GM03348 (cell line): Measurements from ENCODE around the gene ZNF816.
A peak's percentile ranks its signal among the peaks of the same experiment; 100 is the strongest.
"Not testable (repeated sequence)": the region's sequence is repeated elsewhere in the genome, so short reads cannot be mapped to it uniquely, and the experiment has no call there.

Experiments used
- DNase-seq: peaks from one replicate; pipeline ENCODE4 v3.0.0; 2012; ENCODE audit warnings: low spot score

ZNF816 gene

DNA sequence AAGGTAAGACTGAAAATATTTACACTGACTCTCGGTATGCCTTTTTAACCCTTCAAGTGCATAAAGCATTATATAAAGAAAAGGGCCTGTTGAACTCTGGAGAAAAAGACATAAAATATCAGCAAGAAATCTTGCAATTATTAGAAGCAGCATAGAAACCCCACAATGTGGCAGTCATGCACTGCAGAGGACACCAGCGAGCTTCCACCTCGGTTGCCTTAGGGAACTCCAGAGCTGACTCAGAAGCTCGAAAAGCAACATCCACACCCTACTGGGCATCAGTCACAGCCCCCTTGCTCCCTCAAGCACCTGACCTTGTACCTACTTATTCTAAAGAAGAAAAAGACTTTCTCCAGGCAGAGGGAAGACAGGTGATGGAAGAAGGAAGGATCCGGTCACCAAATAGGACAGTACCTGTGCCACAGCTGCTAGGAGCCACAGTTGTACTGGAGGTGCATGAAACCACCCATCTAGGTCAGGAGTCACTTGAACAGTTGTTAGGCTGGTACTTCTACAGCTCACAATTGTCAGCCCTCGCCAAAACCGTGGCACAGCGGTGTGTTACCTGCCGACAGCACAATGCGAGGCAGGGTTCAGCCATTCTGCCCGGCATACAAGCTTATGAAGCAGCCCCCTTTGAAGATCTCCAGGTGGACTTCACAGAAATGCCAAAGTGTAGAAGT lies 2.9 kb downstream of the ZNF816 start:
- no peak for DNase-seq

DNA sequence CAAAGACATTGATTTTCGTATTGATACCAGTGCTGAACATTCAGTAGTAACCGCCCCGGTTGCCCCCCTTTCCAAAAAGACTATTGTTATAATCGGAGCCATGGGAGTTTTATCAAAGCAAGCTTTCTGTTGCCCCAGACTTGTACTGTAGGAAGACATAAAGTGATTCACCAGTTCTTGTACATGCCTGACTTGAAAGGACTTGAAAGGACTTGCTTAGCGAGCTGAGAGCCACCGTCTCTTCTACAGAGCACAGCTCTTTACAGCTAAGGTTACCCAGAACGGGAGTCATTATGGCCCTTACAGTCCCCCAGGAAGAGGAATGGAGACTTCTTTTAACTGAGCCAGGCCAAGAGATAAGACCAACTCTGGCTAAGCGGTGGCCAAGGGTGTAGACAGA lies 5.1 kb downstream of the ZNF816 start:
- DNase-seq: no peak

DNA sequence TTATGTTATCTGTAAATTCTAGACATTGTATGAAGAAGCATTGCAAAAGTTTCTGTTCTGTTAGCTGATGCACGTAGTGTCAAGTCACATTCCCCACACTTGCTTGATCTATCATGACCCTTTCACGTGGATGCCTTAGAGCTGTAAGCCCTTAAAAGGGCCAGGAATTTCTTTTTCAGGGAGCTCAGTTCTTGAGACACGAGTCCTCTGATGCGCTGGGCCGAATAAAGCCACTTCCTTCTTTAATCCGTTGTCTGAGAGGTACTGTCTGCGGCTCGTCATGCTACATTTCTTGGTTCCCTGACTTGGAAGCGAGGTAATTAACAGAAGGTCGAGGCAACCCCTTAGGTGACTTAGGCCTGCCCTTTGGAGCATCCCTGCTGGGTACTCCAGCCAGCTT lies 5.8 kb downstream of the ZNF816 start:
- no peak for DNase-seq

DNA sequence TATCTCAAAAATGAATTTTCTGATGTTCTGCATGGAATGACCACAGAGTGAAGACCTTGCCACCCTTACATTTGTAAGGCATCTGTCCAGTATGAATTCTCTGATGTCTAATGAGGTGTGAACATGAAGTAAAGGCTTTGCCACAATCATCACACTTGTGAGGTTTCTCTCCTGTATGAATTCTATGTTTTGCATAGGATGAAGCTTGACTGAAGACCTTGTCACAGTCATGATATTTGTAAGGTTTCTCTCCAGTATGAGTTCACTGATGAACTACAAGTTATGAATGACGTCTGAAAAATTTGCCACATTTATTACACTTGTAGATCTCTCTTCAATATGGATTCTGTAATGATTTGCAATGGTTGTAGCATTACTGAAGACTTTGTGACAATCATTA lies 13.3 kb downstream of the ZNF816 start:
- no peak for DNase-seq

DNA sequence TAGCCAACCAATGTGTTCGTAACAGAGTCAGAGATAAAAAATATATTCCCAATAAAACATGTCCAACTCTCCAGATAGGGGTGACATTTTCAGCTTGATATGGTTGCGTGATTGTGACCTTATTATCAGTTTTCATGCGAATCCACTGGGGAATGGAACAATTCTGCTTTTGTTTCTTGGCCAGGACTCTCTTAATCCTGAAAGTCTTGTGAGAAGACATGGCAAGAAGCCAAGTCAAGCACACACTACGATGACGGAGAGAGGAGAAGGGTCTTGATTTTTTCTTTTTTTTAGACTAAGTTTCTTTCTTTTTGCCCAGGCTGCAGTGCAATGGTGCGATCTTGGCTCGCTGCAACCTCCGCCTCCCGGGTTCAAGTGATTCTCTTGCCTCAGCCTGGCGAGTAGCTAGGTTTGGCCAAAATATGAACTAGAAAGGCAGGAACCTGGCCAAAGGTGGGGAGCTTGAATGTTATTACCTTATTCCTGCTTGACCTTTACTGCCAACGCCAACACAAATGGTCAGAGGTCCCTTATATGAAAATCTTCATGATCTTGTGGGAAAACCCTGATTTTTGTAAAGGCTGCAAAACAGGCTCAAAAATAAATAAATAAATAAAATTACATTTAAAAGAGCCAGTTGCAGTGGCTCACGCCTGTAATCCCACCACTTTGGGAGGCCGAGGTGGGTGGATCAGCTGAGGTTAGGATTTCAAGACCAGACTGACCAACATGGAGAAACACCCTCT lies 14.5 kb downstream of the ZNF816 start:
- no peak for DNase-seq

DNA sequence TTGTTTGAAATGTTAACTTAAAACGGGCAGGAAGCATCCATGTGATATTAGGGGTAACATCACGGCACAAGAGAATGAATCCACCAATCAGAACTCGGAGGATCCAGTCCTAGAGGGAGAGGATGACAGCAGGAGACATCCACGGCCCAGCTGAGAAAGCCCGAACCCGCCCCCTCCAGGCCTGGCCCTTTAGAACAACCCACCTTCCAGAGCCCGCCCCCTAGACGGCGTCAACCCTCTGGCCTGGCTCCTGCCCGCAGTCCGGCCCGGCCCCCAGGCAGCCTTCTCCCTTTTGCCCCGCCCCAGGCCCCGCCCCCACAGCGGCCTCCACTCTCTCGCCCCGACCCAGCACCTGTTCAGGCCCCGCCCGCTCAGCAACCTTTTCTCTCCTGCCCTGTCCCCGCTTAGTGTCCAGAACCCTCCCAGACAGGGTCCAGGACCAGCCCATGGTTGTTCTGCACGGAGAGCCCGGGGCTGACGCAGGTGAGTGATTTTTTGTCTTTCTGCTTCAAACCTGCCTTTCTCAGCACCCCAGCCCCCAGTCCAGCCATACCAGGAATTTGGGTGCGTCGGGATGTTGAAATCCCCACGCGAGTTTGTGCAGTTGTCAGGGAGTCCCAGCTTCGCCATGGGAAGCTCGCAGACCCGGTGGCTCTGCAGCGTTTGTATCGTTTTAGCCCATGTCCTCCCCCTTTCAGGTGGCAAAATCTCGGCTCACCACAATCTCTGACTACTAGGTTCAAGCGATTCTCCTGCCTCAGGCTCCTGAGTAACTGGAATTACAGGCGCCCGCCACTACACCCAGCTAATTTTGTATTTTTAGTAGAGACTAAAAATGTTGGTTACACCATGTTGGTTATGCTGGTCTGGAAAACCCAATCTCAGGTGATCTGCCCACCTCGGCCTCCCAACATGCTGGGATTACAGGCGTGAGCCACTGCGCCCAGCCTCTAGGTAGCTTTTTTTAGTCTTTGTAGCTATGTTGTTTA lies 16.1 kb downstream of the ZNF816 start:
- DNase-seq: peak; percentile 13

DNA sequence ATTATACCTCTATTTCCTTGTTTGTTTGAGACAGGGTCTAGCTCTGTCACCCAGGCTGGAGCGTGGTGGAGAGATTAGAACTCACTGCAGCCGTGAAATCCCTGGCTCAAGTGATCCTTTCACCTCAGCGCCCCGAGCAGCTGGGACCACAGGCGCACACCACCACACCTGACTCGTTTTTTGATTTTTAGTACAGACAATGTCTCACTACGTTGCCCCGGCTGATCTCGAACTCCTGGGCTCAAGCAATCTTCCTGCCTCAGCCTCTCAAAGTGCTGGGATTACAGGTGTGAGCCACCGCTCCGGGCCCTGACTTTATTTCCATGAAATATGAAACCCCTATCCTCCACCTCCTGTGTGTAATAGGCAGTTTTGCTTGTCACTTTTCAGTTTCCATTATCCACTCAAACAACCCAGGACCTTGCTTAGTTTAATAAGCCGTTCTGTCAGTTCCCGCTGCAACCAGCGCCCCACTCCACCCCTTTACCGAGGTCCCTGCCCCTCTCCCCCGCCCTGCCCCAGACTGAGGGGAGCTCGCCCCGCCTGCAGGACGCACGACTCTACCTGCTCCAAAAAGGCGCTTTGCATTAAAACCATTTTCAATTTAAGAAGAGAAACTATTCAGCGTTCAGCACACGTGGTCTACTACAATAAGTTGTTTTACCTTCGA lies 16.9 kb downstream of the ZNF816 start:
- no peak for DNase-seq

DNA sequence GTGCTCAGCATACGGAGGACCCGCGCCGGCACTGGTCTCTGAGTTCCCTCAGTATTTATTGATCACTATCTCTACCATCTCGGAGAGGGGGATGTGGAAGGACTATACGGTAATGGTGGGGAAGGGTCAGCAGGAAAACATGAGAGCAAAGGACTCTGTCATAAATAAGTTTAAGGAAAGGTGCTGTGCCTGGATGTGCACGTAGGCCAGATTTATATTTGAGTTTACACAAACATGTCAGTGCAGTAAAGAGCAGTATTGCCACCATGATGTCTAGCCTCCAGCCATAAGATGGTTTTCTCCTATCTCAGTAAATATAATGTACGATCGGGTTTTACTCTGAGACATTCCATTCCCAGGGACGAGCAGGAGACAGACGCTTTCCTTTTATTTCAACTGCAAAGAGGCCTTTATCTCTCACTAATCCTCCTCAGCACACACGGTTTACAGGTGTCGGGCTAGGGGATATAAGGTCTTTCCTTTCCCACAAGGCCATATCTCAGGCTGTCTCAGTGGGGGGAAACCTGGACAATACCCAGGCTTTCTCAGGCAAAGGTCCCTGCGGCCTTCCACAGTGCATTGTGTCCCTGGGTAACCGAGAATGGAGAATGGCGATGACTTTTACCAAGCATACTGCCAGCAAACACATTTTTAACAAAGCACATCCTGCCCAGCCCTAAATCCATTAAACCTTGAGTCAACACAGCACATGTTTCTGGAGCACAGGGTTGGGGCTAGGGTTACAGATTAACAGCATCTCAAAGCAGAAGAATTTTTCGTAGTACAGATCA lies 17.8 kb downstream of the ZNF816 start:
- not testable (repeated sequence) for DNase-seq

DNA sequence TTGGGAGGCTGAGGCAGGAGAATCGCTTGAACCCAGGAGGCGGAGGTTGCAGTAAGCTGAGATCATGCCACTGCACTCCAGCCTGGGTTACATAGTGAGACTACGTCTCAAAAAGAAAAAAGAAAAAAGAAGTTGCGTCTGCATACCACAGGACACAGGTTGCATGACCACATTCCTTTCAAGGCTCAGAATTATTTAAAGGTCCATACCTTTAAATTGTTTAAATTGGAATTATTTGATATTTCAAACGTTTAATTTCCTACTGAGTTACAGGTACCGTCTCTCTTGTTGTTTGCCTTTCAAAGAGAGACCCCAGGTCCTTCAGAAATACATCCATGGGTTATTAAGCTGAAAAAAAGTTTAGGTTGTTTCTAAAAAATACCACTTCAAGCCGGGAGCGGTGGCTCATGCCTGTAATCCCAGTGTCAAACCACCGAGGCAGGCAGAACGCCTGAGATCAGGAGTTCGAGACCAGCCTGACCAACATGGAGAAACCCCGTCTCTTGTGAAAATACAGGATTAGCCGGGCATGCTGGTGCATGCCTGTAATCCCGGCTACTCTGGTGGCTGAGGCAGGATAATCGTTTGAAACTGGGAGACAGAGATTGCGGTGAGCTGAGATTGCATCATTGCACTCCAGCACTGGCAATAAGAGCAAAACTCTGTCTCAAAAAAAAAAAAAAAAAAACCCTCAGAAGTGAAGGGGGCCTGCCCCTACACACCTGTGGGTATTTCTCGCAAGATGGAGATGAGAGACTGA lies 18.6 kb downstream of the ZNF816 start:
- no peak for DNase-seq

DNA sequence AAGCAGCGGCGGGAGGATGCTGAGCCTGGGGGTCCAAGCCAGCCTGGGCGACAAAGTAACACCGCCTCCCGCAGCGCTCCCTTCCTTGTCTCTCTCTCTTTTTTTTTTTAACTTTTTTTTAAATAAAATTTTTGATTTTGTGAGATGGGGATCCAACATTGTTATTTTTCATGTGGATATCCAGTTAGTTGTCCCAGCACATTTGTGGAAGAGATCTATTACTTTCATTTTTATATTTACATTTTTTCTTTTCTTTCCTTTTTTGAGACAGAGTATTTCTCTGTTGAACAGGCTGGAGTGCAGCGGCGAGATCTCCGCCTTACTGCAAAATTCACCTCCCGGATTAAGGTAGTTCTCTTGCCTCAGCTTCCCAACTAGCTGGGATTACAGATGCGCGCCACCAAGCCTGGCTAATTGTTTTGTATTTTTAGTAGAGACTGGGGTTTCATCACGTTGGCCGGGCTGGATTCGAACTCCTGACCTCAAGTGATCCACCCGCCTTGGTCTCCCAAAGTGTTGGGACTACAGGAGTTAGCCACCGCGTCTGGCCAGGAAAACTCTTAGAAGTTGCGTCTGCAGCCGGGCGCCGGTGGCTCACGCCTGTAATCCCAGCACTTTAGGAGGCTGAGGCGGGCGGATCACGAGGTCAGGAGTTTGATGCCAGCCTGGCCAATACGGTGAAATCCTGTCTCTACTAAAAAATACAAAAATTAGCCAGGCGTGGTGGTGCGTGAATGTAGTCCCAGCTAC lies 19.4 kb downstream of the ZNF816 start:
- no peak for DNase-seq

DNA sequence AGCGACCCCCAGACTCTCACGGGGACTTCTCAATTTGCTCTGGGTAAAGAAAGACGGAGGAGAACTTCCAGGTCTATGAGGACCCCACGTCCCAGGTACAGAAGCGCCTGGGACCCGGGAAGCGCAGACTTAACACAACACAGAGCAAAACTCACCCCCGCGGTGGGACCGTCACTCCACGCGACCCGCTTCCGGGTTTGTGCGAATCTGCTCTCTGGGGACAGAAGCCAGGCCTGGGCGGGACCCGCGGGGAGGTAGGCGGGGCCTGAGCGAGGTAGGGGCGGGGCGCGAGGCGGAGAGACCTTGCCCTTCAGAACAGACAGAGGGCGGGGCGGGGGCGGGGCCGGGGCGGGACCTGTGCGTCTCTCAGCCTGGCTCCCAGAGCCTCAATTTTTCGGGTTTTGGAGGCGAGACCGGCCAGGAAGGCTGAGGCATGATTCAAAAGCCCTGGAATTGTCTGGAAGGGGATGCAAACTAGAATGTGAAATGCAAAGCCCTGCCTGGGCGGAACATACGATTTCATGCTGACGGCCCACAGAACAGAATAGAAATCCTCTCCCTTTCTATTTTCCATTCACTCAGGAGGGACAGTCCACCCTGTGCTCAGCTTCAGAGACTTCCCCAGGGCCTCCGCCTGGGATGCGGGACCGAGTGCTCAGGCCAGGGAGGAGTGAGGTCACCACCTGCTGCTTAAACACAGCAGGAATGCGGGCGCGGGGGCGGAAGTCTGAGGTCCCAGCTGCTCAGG lies 20.1 kb downstream of the ZNF816 start:
- peak; percentile 87 for DNase-seq

DNA sequence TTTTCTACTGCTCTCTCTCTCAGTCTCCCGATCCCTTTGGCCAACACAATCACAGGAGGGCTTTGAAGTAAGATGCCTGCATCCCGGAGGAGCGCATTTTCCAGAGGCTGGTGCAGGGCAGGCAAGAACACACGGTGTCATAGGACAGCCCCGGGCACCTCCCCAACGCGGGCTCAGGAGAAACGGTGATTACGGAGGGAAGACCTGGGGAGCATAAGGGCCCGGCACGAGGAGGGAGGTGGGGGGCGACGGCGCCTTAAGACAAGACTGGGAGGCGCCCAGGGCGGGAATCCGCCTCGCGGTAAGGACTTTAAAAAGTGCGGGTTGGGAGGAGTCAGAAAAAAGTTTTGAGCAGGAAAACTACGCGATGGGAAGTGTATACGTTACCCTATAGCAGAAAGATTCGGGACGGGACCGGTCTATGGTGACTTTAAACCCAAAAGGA lies 20.7 kb downstream of the ZNF816 start:
- peak; percentile 23 for DNase-seq

DNA sequence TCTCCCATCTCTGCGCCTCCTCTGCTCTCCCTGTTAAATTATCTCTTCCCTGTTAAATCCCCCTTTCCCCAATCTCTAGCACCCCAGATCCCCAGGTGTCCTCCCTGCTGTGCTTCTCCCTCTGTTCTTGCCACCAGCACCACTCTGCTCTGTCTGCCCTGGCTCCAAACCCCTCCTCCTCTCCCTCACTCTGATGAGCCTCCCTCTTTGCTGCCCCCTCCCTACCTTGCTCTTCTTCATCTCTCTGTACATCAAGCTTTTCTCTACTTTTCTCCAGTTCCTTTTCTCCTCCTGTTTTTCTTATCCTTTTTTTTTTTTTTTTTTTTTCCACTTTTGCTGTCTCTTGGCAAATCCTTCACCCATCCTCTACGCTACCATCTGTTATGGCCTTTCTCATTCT lies 21.2 kb downstream of the ZNF816 start:
- DNase-seq: not testable (repeated sequence)

DNA sequence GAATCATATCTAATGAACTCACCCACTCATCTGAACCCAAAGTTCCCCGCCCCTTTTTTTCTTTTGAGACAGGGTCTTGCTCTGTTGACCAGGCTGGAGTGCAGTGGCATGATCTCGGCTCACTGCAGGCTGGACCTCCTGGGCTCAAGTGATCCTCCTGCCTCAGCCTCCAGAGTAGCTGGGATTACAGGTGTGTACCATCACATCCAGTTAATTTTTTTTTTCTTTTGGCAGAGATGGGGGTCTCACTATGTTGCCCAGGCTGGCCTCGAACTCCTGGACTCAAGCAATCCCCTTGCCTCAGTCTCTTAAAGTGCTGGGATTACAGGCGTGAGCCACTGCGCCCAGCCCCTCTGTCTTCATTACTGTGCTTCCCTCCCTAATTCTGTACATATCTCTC lies 21.8 kb downstream of the ZNF816 start:
- not testable (repeated sequence) for DNase-seq

DNA sequence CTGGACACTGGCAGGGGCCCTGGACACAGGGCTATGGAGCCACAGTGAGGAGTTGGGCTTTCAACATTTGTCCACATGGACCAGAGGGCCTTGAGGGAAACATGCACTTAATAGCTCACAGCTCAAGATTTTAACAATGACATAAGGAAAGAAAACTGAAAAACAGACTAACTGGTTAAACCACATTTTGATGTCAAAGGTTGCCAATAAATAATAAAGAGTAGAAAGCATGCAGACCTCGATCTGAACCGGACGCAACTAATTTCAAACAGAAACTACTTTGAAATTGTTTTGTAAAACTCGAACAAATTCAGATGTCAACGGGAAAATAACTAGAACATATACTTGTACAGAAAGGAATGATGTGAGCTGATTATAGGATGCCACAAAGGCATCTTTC lies 23.9 kb downstream of the ZNF816 start:
- DNase-seq: no peak

DNA sequence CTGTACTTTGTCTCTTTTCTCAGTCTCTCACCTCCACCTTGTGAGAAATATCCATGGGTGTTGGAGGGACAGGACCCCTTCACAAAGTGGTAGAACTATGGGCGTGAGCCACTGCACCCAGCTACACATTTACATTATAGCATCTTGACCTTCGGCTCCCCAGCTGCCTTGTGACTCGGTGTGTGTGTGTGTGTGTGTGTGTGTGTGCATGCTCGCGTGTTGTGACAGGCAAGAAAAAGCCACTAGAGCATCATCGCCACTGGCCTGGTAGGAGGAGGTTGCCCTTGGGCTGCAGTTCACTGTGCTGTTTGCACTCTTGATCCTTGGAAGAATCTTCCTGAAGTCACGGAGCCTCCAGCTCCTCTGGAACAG lies 25.7 kb downstream of the ZNF816 start:
- DNase-seq: no peak

DNA sequence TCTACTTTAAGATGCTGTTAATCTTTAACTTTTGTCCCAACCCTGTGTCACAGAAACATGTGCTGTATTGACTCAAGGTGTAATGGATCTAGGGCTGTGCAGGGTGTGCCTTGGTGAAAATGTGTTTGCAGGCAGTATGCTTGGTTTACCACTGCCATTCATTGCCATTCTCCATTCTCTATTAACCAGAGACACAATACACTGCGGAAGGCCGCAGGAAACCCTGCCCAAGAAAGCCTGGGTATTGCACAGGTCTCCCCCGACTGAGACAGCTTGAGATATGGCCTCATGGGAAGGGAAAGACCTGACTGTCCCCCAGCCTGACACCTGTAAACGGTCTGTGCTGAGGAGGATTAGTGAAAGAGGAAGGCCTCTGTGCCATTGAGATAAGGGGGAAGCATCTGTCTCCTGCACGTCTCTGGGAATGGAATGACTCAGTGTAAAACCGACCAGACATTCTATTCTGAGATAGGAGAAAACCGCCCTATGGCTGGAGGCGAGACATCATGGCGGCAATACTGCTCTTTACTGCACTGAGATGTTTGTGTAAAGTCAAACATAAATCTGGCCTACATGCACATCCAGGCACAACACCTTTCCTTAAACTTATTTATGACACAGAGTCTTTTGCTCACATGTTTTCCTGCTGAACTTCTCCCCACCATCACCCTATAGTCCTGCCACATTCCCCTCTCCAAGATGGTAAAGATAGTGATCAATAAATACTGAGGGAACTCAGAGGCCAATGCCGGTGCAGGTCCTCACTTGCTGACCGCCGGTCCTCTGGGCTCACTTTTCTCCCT lies 26.3 kb downstream of the ZNF816 start:
- DNase-seq: no peak

DNA sequence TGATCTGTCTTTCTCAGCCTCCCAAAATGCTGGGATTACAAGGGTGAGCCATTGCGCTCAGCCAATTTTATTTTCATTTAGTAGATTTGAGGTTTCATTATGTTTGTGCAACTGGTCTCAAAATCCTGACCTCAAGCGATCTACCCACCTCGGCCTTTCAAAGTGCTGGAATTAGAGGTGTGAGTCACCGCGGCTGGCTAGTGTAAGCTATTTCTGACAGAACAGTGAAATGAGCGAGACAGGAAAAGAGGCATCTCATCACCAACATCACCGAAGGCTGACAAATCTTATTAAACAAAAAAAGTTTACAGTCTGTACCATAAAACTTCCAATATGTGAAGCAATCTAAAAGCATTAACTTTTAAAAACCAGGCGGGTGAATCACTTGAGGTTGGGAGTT lies 27.2 kb downstream of the ZNF816 start:
- DNase-seq: no peak
